ENCODE results near the gene ANKRD34C.

DNA sequence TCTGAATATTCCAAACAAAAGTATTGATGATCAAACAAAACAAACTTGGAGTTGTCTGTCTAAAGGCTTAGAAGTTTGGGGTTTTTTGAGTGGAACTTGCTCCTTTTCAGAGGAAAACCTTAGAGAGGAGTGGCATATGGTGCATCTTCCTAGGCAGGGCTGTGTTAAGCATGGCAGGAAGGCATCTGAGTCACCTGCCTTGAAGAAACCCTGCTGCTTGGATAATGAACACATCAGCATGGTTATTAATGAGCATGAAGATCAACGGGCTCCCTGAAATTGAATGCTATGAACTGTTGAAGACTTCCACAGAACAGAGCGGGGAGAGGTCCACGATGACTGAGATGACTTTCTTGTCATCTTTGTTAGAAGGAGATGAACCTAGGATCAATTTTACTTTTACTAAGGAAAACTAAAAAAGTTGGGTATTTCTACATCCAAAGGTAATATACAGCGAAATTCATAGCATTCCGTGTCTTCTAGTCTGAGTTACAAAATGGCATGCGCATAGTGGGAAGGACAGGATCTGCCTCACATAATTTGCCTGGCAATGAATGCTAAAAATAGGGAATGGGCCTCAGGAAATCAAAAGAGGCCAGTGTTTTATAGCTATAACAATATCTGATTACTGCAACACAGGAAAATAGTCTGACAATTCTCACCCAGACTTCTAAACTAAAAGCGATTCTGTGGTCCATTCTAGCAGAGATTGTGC is 16.8 kb downstream of the ANKRD34C start:
- TF ChIP-seq CTCF (IDR thresholded peaks at IDR 0.05 in 8 of 11, conservative IDR thresholded peaks at IDR 0.05 in 3 of 11) (no peak), POLR2A (IDR thresholded peaks at IDR 0.05) (no peak), POLR2AphosphoS5 (IDR thresholded peaks at IDR 0.05) (no peak)

Measured in spleen (tissue), 7 donors.